Germinal center (tissue), 1 donor: ENCODE measurements around the gene COX4I1.
"Not testable (repeated sequence)": the region's sequence is repeated elsewhere in the genome, so short reads cannot be mapped to it uniquely, and the experiment has no call there.

Source experiments
- DNase-seq: peaks from one replicate; pipeline ENCODE4 v3.0.0; 2012; ENCODE audit warnings: mixed read lengths, low spot score

Gene COX4I1

DNA sequence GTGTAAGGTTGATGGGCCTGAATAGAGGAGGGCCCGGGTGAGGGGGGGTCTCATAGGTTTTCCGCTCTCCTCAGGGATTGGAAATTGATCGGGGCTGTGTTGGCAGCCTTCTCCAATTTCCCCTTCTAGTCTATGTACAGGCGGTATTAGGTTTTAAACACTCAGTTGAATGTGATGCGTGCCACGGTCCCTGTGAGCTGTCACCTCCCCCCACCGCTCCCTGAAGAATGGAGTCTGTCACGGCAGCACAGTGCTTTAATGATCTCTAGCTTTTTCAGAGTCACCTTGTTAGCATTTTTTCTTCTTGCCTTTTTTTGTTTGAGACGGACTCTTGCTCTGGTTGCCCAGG, 800 bp downstream of the COX4I1 start:
- DNase-seq: no peak

DNA sequence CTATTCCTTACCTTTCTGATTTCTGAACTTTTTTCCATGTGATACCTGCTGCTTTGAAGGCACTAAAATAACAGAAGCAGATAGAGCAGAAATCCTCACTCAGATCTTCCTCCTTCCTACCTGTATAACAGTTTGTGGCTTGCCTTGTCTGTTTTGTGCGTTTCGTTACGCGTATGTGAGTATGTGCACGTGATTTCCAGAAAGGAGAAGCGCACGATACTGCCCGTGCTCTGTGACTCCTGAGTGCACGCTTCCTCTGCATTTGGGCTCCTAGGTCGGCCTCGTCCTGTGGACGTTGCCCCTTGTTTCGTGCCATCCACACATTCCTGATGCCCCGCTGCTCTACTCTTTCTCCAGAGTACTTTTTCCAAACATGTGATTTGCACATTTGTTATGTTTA, 4.1 kb downstream of the COX4I1 start:
- no peak for DNase-seq

GRCh38 chr16:85805442-85806045, 6.0 kb downstream of the COX4I1 start:
- no peak for DNase-seq

GRCh38 chr16:85806539-85806938, 7.0 kb downstream of the COX4I1 start:
- DNase-seq: no peak

- DNase-seq: not testable (repeated sequence)
These were observed 7.8 kb downstream of the COX4I1 start for GRCh38 chr16:85807340-85807739.

DNA sequence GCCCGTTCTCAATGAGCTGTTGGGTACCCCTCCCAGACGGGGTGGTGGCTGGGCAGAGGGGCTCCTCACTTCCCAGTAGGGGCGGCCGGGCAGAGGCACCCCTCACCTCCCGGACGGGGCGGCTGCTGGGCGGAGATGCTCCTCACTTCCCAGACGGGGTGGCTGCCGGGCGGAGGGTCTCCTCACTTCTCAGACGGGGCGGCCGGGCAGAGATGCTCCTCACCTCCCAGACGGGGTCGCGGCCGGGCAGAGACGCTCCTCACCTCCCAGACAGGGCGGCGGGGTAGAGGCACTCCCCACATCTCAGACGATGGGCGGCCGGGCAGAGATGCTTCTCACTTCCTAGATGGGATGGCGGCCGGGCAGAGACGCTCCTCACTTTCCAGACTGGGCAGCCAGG, 8.6 kb downstream of the COX4I1 start:
- DNase-seq: not testable (repeated sequence)

DNA sequence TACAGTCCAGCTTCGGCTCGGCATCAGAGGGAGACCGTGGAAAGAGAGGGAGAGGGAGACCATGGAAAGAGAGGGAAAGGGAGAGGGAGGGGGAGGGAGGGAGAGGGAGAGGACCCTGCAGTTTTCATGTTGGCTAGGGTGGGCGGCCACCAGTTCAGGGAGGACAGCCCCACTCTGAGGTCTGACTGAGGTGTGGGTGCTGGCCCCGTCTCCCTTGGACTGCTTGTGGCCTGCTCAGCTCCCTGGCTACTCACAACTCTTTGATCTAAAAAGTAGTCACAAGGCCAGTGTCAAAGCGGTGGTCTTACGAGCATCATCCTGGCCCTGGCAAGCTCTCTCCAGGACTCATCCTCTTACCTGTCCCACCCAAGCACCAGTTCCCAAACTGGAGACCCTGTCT, 9.4 kb downstream of the COX4I1 start:
- no peak for DNase-seq

DNA sequence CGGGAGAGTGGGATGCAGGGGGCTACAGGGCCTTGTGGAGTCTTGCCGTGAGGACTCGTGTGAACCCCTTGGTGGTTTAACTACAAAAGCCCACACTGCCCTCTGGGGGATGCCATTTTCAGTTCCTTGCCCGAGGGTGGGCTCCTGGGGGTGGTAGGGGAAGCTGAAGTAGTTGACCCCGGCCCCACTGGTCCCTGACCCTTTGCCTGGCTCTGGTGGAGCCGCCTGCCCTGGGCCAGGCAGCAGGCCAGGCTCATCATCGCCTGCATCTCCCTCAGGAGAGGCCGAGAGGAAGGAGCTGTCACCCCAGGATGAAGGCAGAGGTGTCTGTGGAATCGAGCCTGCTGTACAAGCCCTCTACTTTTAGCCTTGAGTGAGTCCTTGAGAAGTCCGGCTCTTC, 10.2 kb downstream of the COX4I1 start:
- no peak for DNase-seq

- no peak for DNase-seq
These were observed 10.7 kb downstream of the COX4I1 start for GRCh38 chr16:85810097-85810741.

- DNase-seq: no peak
These were observed 11.2 kb downstream of the COX4I1 start for GRCh38 chr16:85810742-85811115.

DNA sequence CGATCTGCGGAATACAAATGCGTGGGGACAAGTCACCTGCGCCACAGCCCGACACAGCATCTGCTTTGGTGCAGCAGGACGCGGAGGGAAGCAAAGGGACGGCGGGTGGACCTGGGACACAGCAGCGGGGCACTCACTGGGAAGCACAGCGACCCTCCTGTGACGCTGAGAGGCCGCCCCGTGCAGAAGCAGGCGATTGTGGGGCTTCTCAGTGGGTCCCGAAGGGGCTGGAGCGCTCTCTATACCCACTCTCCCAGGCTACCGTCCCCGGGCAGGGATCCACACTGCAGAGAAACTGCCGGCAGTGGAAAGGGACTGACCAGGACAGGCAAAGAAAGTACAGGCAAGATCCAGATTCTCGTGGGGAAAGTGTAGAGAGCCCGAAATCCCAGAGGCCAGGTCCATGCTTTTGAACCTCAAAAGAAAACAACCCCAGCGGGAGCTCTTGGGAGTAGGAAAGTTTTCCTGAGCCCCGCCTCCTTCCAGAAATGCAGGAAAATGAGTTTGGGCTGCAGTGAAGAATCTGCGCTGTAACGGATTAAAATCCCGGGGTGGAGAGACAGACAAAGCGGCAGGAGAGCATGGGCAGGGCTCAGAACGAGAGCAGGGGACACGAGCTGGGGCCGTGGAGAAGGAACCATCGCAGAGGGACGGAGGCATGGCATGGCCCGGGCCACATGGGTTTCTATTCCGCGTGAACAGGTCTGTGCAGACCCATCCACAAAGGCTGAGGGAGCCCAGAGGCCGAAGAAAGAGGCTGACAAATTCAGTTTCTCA, 12.7 kb downstream of the COX4I1 start:
- no peak for DNase-seq

DNA sequence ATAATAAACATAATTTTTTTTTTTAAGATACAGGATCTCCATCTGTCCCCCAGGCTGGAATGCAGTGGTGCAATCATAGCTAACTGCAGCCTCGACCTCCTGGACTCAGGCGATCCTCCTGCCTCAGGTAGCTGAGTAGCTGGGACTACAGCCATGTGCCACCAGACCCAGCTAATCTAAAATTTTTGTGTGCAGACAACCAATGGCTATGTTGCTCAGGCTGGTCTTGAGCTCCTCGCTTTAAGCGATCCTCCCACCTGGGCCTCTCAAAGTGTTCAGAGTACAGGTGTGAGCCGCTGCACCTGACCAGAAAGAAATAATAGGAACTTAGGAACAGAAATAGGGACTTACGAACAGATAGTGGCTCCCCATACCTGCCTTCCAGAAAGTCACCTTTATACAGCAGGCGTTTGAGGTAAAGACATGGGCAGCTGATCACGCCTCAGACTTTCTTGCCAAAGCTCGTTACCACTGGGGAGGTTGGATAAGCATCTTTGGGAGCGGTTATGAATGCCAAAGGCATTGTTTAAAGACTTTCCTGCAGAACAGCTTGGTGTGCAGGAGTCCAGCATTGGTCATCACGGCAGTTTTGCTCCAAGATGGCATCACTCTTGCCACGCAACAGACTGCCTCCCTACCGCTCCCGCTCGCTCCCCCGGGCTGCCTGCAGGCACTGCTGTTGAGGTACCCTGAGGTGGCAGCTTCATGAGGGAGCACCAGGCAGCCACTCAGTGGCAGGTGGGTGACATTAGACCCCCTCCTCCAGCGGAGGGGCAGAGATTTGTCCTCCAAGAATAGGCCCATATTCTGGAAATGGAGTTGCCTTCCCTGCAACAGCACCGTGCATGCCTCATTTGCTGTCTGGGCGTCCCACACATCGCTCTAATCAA, 13.6 kb downstream of the COX4I1 start:
- DNase-seq: no peak

GRCh38 chr16:85816159-85816558, 16.7 kb downstream of the COX4I1 start:
- no peak for DNase-seq

GRCh38 chr16:85817195-85817594, 17.7 kb downstream of the COX4I1 start:
- not testable (repeated sequence) for DNase-seq

DNA sequence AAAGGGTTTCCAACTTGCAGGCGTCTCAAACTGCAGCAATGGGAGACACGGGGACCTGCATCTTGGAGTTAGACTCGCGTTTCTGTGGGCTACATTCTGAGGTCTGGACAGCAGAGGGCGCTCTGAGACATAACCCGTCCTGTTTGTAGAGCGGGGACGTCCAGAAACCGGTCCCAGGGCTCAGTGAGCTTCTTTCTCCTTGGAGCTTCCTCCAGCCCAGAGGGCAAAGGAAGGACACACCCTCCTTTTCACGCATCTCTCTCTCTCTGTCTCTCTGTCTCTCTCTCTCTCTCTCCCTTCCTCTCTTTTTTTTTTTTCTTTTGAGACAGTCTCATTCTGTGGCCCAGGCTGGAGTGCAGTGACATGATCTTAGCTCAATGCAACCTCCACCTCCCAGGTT, 19.8 kb downstream of the COX4I1 start:
- peak; percentile 87 for DNase-seq

DNA sequence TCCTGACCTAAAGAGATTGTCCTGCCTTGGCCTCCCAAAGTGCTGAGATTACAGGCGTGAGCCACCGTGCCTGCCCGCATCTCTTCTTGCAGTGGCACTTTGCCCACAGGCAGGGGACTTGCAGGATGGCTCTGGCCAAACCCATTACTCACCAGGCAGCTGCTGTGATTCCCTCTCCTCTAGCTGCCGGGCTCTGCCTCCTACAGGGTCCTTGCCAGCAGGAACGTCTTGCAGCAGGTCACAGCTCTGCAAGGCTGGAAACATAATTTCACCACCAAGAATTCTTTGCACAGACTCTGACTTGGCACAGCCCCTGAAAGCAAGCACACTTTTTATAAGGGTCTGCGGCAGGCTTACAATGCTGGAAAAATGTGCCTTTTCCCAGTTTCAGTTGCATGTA, 20.3 kb downstream of the COX4I1 start:
- DNase-seq: no peak

GRCh38 chr16:85820604-85821372, 21.3 kb downstream of the COX4I1 start:
- DNase-seq: no peak

DNA sequence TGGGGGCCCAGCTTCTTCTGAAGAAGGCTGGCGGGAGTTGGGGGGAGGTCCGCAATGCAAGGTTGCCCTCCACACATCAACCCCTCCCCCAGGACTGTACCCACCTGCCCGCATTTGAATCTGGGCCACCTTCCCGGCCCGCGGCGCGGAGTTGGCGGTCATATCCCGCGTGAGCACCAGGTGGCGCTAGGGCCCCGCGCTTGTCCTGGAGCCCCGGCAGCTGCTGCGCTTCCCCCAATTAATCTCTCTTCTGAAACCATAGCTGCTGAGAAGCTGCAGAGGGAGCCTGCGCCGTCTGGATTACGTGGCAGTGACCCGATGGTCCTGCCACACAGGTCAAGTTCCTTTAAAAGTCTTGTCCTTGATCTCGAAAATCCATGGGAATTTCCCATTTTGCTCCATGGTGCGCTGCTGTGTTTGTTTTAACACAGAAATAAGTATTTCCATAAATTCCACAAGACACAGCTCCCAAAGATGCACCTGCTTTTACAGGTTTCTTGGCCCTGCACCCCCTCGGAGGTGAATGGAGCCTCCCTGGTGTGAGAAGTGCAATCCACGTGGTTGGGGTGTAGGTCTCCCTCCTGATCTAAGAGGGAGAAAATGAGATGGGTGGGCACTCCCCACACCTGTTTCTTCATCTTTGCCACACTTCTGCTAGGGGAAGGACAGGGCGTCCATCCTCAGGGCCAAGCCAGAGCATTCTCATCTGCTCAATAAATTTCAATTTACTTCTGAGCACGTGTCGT, 22.1 kb downstream of the COX4I1 start:
- DNase-seq: peak; percentile 89

DNA sequence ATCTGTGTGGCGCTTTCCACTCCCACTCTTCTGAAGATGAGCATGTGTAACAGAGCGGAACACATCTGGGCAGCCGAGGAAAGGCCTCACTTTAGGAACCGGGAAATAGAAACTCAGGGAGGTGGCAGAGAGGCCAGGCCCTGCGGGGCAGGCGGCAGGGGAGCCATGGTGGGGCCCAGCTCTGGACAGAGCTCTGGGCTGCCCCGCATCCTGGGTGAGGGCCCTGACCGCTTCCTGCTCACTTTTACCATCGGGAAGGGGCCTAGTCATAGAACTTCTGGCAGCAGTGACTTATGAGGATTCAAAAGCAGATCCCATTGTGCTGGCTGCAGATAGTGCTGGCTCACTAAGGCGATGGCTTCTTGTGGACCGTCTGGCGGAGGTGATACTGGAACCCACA, 22.6 kb downstream of the COX4I1 start:
- no peak for DNase-seq

- DNase-seq: no peak
These were observed 23.9 kb downstream of the COX4I1 start for GRCh38 chr16:85823328-85823920.
